Cardiac muscle cell (in vitro differentiated cells and primary cell): ENCODE measurements around the gene SH2D1A. TPM values are rescaled to one million over a fixed set of nuclear protein-coding genes. Genes with fewer than 3 reads are reported as not detected.

Experiments
- DNase-seq, 2 donors: peaks; one replicate each; pipeline versions ENCODE4 v3.0.0 to v3.0.0-alpha.2; 2010 to 2017; ENCODE audit warnings: low read depth in 1 of 2, low spot score in 1 of 2
- H3K27ac ChIP-seq: fragments of 200-600 bp; sonication (generic); 2 replicates; pipeline ENCODE4 v1.5.1; 2016
- H3K27me3 ChIP-seq: fragments of 200-600 bp; sonication (generic); 2 replicates; pipeline ENCODE4 v1.6.0; 2016; ENCODE audit warnings: control low read depth
- H3K36me3 ChIP-seq: fragments of 200-600 bp; sonication (generic); 2 replicates; pipeline ENCODE4 v1.5.1; 2016; ENCODE audit warnings: control low read depth
- H3K4me1 ChIP-seq: fragments of 200-600 bp; sonication (generic); 2 replicates; pipeline ENCODE4 v1.8.1; 2017; ENCODE audit warnings: low read depth, mild to moderate bottlenecking, mixed run types
- H3K4me3 ChIP-seq: fragments of 200-600 bp; sonication (generic); 2 replicates; pipeline ENCODE4 v1.5.1; 2016; ENCODE audit warnings: mild to moderate bottlenecking
- H3K9me3 ChIP-seq: fragments of 200-600 bp; sonication (generic); 2 replicates; pipeline ENCODE4 v1.5.1; 2017; ENCODE audit warnings: low read depth, mild to moderate bottlenecking, control low read depth
- polyA plus RNA-seq: library from polyadenylated mRNA; unstranded; fragments of >200 nt; fragmentation: Nextera tagmentation; extraction: Ambion mirVana; gene quantifications from 2 replicates; pipeline ENCODE4 v1.2.1, GENCODE V29; 2016
- total RNA-seq: library from RNA; depleted of rRNA; stranded (reverse); fragments of >200 nt; gene quantifications from 2 replicates; pipeline ENCODE4 v1.2.3, GENCODE V29; 2016
- TF ChIP-seq, protein P1 (sequence below): IDR thresholded peaks from 2 replicates; pipeline ENCODE4 v1.5.1; 2012; ENCODE audit warnings: low read depth, mild to moderate bottlenecking, low read length

Gene SH2D1A
- total and polyA plus RNA-seq, 2 experiments from 2014 or later = not detected

DNA sequence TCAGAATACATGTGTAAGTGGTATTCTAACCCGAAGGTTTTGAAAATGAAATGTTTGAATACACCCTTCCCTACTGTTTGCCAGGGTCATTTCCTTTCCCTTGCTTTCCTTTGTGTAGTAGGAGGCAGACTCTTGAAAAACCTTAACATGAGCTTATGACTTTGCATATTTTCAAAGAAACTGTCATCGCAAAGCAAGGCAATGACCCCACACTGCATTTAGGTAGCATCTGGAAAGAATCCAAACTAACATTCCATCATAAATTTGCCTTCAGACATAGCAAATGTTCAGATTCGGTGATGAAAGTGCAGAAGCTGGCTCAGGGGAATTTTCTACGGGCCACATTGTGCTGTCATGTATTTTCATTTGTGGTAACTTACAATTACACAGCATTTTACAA is 32.3 kb downstream of the SH2D1A start:
- no peaks in the 10 kb centered on the region for H3K36me3 ChIP-seq
- TF ChIP-seq, protein P1, sequence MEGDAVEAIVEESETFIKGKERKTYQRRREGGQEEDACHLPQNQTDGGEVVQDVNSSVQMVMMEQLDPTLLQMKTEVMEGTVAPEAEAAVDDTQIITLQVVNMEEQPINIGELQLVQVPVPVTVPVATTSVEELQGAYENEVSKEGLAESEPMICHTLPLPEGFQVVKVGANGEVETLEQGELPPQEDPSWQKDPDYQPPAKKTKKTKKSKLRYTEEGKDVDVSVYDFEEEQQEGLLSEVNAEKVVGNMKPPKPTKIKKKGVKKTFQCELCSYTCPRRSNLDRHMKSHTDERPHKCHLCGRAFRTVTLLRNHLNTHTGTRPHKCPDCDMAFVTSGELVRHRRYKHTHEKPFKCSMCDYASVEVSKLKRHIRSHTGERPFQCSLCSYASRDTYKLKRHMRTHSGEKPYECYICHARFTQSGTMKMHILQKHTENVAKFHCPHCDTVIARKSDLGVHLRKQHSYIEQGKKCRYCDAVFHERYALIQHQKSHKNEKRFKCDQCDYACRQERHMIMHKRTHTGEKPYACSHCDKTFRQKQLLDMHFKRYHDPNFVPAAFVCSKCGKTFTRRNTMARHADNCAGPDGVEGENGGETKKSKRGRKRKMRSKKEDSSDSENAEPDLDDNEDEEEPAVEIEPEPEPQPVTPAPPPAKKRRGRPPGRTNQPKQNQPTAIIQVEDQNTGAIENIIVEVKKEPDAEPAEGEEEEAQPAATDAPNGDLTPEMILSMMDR = no peak
- H3K27me3 ChIP-seq = no peaks in the 10 kb centered on the region
- H3K27ac ChIP-seq = no peak overlapping the region
- no peaks in the 10 kb centered on the region for H3K9me3 ChIP-seq
- no peak for DNase-seq
- no peaks in the 10 kb centered on the region for H3K4me1 ChIP-seq
- no peak overlapping the region for H3K4me3 ChIP-seq

DNA sequence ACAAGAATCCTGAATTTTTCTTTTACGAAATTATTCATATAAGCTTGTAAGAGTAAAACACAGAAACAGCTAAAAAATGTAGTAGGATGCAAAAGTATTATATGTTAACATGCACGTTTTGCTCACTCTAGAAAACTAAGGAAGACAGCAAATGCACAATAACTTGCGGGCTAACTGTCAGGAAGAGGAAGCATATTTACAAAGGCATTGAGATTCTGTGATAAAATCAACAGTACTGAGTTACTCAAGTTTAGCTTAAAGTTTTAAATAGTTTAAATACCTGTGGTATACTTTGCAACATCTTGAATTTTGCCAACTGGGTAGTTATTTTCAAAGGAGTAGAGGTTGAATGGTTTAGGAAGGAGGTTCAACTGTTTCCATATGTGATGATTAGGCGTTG is 37.0 kb downstream of the SH2D1A start:
- TF ChIP-seq, protein P1 = no peak
- DNase-seq = no peak
- no peak overlapping the region for H3K4me3 ChIP-seq
- no peak overlapping the region for H3K27ac ChIP-seq
- no peaks in the 10 kb centered on the region for H3K4me1 ChIP-seq
- H3K36me3 ChIP-seq = no peaks in the 10 kb centered on the region
- no peaks in the 10 kb centered on the region for H3K27me3 ChIP-seq
- H3K9me3 ChIP-seq = no peaks in the 10 kb centered on the region

DNA sequence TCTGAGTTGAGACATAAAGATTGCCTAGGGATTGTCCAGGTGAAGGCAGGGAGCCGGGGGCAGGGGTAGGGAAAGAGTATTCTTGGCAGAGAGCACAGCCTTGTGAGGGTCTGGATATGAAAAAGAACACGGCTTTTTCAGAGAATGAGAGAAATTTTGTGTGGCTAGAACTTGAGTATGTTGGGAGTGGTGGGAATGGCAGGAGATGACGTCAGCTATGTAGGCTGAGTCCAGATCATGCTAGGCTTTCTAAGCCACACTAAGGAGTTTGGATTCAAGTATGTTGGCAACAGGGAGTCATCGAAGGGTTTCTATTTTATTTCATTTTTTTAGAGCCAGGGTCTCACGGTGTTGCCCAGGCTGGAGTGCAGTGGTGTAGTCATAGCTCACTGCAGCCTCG is 40.0 kb downstream of the SH2D1A start:
- TF ChIP-seq, protein P1 = no peak
- Histone ChIP-seq H3K4me1 (no peaks in the 10 kb centered on the region), H3K9me3 (no peaks in the 10 kb centered on the region), H3K4me3 (no peak overlapping the region), H3K27me3 (no peaks in the 10 kb centered on the region), H3K27ac (no peak overlapping the region), H3K36me3 (no peaks in the 10 kb centered on the region)
- DNase-seq = no peak

DNA sequence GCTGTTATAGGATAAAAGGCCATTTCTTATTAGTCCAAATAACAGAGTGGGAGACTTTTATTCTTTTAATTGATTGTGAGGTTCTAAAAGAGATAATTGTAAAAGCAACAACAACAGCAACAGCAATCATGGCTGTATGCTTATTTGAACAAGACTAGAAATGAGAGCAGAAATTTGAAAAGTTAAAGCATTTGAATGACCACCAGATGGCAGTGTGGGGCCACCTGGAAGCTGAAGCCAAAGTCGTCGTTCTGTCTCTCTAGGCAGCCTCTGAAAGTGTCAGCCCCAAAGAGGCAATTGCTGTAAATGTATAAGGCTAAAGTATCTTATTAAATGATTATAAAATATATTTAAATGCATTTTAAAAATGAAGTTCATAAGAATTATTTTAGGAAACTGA is 42.2 kb downstream of the SH2D1A start:
- H3K36me3 ChIP-seq = no peaks in the 10 kb centered on the region
- H3K27me3 ChIP-seq = no peaks in the 10 kb centered on the region
- H3K4me1 ChIP-seq = no peaks in the 10 kb centered on the region
- TF ChIP-seq, protein P1 = peak; percentile 56
- peak; percentile 60 to 65 for DNase-seq
- no peak overlapping the region for H3K27ac ChIP-seq
- H3K4me3 ChIP-seq = no peak overlapping the region
- no peaks in the 10 kb centered on the region for H3K9me3 ChIP-seq

DNA sequence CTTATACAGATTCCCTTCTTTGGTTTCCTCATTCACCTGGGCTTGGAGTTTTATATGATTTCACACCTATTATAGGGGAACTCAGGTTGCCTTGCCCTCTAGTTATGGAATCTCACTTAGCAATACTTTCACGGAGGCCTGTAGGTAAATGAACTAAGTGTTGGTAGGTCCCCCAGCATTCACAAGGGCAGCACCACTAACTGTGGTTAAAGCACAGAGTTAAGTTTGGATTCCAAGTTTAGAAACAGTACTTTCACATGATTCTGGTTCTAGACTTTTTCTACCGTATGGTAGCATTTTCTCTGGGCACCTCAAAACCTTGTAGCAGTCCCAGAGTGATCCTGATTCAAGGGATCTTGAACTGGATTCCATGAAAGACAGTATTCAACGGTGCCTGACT is 46.4 kb downstream of the SH2D1A start:
- Histone ChIP-seq H3K27ac (no peak overlapping the region), H3K4me3 (no peak overlapping the region), H3K36me3 (no peaks in the 10 kb centered on the region), H3K9me3 (no peaks in the 10 kb centered on the region), H3K27me3 (no peaks in the 10 kb centered on the region), H3K4me1 (no peaks in the 10 kb centered on the region)
- no peak for DNase-seq
- TF ChIP-seq, protein P1 = no peak

DNA sequence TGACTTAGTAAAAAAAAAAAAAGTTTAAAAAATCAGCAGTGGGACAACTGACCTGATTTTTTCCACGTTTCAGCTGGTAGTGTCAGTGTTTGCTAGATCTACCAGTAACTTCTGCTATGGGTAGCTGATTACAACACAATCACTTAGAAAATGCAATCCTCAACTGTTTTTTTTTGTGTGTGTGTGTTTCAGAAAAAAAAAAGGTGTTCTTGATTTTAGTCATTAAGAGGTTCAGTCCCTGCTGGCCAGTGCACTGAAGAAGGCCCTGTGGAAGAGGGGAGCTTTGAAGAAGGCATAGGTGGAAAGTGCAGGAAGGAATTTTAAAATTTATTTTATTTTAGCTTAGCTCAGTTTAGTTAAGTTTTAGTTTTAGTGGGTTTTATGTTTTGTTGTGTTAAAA is 46.9 kb downstream of the SH2D1A start:
- no peaks in the 10 kb centered on the region for H3K27me3 ChIP-seq
- no peak overlapping the region for H3K4me3 ChIP-seq
- no peak overlapping the region for H3K27ac ChIP-seq
- no peaks in the 10 kb centered on the region for H3K36me3 ChIP-seq
- no peaks in the 10 kb centered on the region for H3K4me1 ChIP-seq
- no peak for DNase-seq
- TF ChIP-seq, protein P1 = no peak
- no peaks in the 10 kb centered on the region for H3K9me3 ChIP-seq
